GM12891 (cell line): Measurements from ENCODE around the gene GAL3ST3.

Experiments
- POLR2A ChIP-seq: IDR thresholded peaks from 2 replicates; pipeline ENCODE4 v1.6.1; 2011; ENCODE audit warnings: low read depth, low read length, control low read depth
- POLR2AphosphoS5 ChIP-seq: IDR thresholded peaks from 2 replicates; pipeline ENCODE4 v1.6.1; 2011; ENCODE audit warnings: low read depth, low read length, control low read depth
- POU2F2 ChIP-seq: IDR thresholded peaks from 2 replicates; pipeline ENCODE4 v1.6.1; 2011; ENCODE audit warnings: low read depth, mild to moderate bottlenecking, control low read depth, low read length, moderate library complexity
- SPI1 ChIP-seq: IDR thresholded peaks from 2 replicates; pipeline ENCODE4 v1.6.1; 2011; ENCODE audit warnings: low read depth, low read length, control low read depth
- TAF1 ChIP-seq: IDR thresholded peaks from 2 replicates; pipeline ENCODE4 v1.6.1; 2011; ENCODE audit warnings: low read depth, low read length, control low read depth

DNA sequence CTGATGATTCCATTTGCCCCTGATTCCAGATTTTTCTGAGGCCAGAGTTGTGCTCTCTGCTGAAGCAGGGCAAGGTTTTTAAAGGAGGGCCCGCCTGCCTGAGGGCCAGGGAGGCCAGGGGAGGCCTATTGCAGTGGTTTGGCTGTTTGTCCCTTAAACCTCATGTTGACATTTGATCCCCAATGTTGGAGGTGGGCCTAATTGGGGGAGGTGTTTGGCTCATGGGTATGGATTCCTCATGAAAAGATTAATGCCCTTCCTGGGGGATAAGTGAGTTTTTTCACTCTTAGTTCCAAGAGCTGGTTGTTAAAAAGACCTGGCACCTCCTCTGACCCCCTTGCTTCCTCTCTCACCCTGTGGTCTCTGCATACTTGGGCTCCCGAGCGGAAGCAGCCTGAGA, 9.2 kb downstream of the GAL3ST3 start:
- TF ChIP-seq TAF1 = no peak
- no peak for TF ChIP-seq POLR2A
- TF ChIP-seq POLR2AphosphoS5 = no peak
- no peak for TF ChIP-seq SPI1
- no peak for TF ChIP-seq POU2F2
